ENCODE measurements around the gene CD47.

CD47 gene

GRCh38 chr3:108090049-108090700 lies 656 bp downstream of the CD47 start:
- DNase-seq, result peak; percentile 59

GRCh38 chr3:108089579-108089978 lies 1.3 kb downstream of the CD47 start:
- no peak for DNase-seq

GRCh38 chr3:108088697-108089096 lies 2.1 kb downstream of the CD47 start:
- DNase-seq, result no peak

- no peak for DNase-seq
Observed at GRCh38 chr3:108088146-108088545, 2.7 kb downstream of the CD47 start.

- no peak for DNase-seq
Observed at GRCh38 chr3:108086653-108087052, 4.2 kb downstream of the CD47 start.

GRCh38 chr3:108085810-108086350 lies 5.0 kb downstream of the CD47 start:
- no peak for DNase-seq

GRCh38 chr3:108085370-108085769 lies 5.5 kb downstream of the CD47 start:
- DNase-seq, result no peak

- DNase-seq, result no peak
Observed at GRCh38 chr3:108079877-108080276, 11.0 kb downstream of the CD47 start.

GRCh38 chr3:108079043-108079442 lies 11.8 kb downstream of the CD47 start:
- DNase-seq, result no peak

- no peak for DNase-seq
Observed at GRCh38 chr3:108076564-108076963, 14.3 kb downstream of the CD47 start.

GRCh38 chr3:108073764-108074431 lies 16.9 kb downstream of the CD47 start:
- DNase-seq, result no peak

GRCh38 chr3:108071368-108071767 lies 19.5 kb downstream of the CD47 start:
- no peak for DNase-seq

- no peak for DNase-seq
Observed at GRCh38 chr3:108070356-108070755, 20.5 kb downstream of the CD47 start.

- no peak for DNase-seq
Observed at GRCh38 chr3:108067768-108068167, 23.1 kb downstream of the CD47 start.

GRCh38 chr3:108065096-108065495 lies 25.7 kb downstream of the CD47 start:
- no peak for DNase-seq

- no peak for DNase-seq
Observed at GRCh38 chr3:108064293-108064887, 26.4 kb downstream of the CD47 start.

GRCh38 chr3:108062051-108062450 lies 28.8 kb downstream of the CD47 start:
- DNase-seq, result no peak

- DNase-seq, result no peak
Observed at GRCh38 chr3:108060331-108060730, 30.5 kb downstream of the CD47 start.

- DNase-seq, result no peak
Observed at GRCh38 chr3:108055931-108056330, 34.9 kb downstream of the CD47 start.

- no peak for DNase-seq
Observed at GRCh38 chr3:108054935-108055334, 35.9 kb downstream of the CD47 start.

- no peak for DNase-seq
Observed at GRCh38 chr3:108053483-108053882, 37.3 kb downstream of the CD47 start.

GRCh38 chr3:108053067-108053466 lies 37.8 kb downstream of the CD47 start:
- DNase-seq, result no peak

GRCh38 chr3:108051005-108051404 lies 39.8 kb downstream of the CD47 start:
- no peak for DNase-seq

GRCh38 chr3:108047987-108048386 lies 42.8 kb downstream of the CD47 start:
- no peak for DNase-seq

All from NK-92 treated with Interleukin-12 subunit alpha and Interleukin-12 subunit beta, amount 100 ng/mL, for 24 hours (cell line).